ENCODE data around the gene GNL3.
A peak's percentile ranks its signal among the peaks of the same experiment; 100 is the strongest.
"Not testable (repeated sequence)": the region's sequence is repeated elsewhere in the genome, so short reads cannot be mapped to it uniquely, and the experiment has no call there.

The GNL3 gene

GRCh38 chr3:52685709-52686691 is at the start of gene GNL3, which contains the start of gene PBRM1:
GNL3 (plus strand) TSS chr3:52686032; CDS start chr3:52686093, 61 bp downstream.
PBRM1 (minus strand) TSS chr3:52685913.
- DNase-seq (ENCODE audit: low read depth in 2 of 2) = peak; percentile 80 to 85

- no peak for DNase-seq (ENCODE audit: low read depth in 2 of 2)
These were observed 49.2 kb upstream of the GNL3 start for GRCh38 chr3:52636673-52637072.

GRCh38 chr3:52645549-52645948 is 40.3 kb upstream of the GNL3 start:
- DNase-seq (ENCODE audit: low read depth in 2 of 2) = no peak

GRCh38 chr3:52649461-52650210 is 36.2 kb upstream of the GNL3 start:
- no peak for DNase-seq (ENCODE audit: low read depth in 2 of 2)

GRCh38 chr3:52650439-52650838 is 35.4 kb upstream of the GNL3 start:
- DNase-seq (ENCODE audit: low read depth in 2 of 2) = no peak

GRCh38 chr3:52651592-52651991 is 34.2 kb upstream of the GNL3 start:
- no peak for DNase-seq (ENCODE audit: low read depth in 2 of 2)

GRCh38 chr3:52655895-52656294 is 29.9 kb upstream of the GNL3 start:
- DNase-seq (ENCODE audit: low read depth in 2 of 2) = no peak

GRCh38 chr3:52660046-52660445 is 25.8 kb upstream of the GNL3 start:
- DNase-seq (ENCODE audit: low read depth in 2 of 2) = no peak

GRCh38 chr3:52663098-52663497 is 22.7 kb upstream of the GNL3 start:
- no peak for DNase-seq (ENCODE audit: low read depth in 2 of 2)

- DNase-seq (ENCODE audit: low read depth in 2 of 2) = no peak
These were observed 15.0 kb upstream of the GNL3 start for GRCh38 chr3:52670621-52671521.

GRCh38 chr3:52671676-52672075 is 14.2 kb upstream of the GNL3 start:
- no peak for DNase-seq (ENCODE audit: low read depth in 2 of 2)

- not testable (repeated sequence) for DNase-seq (ENCODE audit: low read depth in 2 of 2)
These were observed 9.6 kb upstream of the GNL3 start for GRCh38 chr3:52676201-52676600.

GRCh38 chr3:52678265-52679198 is 7.3 kb upstream of the GNL3 start:
- DNase-seq (ENCODE audit: low read depth in 2 of 2) = no peak

GRCh38 chr3:52679199-52679538 is 6.7 kb upstream of the GNL3 start:
- DNase-seq (ENCODE audit: low read depth in 2 of 2) = no peak

- no peak for DNase-seq (ENCODE audit: low read depth in 2 of 2)
These were observed 6.0 kb upstream of the GNL3 start for GRCh38 chr3:52679811-52680210.

- DNase-seq (ENCODE audit: low read depth in 2 of 2) = no peak
These were observed 4.2 kb upstream of the GNL3 start for GRCh38 chr3:52681596-52681995.

GRCh38 chr3:52682016-52682415 is 3.8 kb upstream of the GNL3 start:
- DNase-seq (ENCODE audit: low read depth in 2 of 2) = no peak

- no peak for DNase-seq (ENCODE audit: low read depth in 2 of 2)
These were observed 2.2 kb upstream of the GNL3 start for GRCh38 chr3:52683611-52684010.

GRCh38 chr3:52684184-52684583 is 1.6 kb upstream of the GNL3 start:
- no peak for DNase-seq (ENCODE audit: low read depth in 2 of 2)

- DNase-seq (ENCODE audit: low read depth in 2 of 2) = peak; percentile 50 to 56
These were observed 535 bp upstream of the GNL3 start for GRCh38 chr3:52685285-52685708.

- no peak for DNase-seq (ENCODE audit: low read depth in 2 of 2)
These were observed 2.4 kb downstream of the GNL3 start for GRCh38 chr3:52688266-52688665.

Measured in stimulated activated CD8-positive, alpha-beta memory T cell treated with anti-CD3 and anti-CD28 coated beads, Interleukin-2, amount 100 ng/mL, for 1 hour (primary cell).